Cardiac septum (tissue), 1 donor: ENCODE data around the gene STAMBP. TPM values are rescaled to one million over a fixed set of nuclear protein-coding genes. Genes with fewer than 3 reads are reported as not detected.
"Not testable (repeated sequence)": the region's sequence is repeated elsewhere in the genome, so short reads cannot be mapped to it uniquely, and the experiment has no call there.

Source experiments
- DNase-seq: peaks from one replicate; pipeline ENCODE4 v3.0.0-alpha.2; 2020; ENCODE audit warnings: low spot score
- intact Hi-C: fragments of 100-400 bp; cut with DNase I; formaldehyde crosslinking; loops from one replicate; pipeline ENCODE4 v1.14.0; 2022
- long read RNA-seq: library from polyadenylated mRNA; unstranded; transcript quantifications from one replicate; pipeline ENCODE4 v2.0.0, GENCODE V29; 2021
- total RNA-seq: library from RNA; stranded (reverse); fragmentation: NEBNext Ultra II Directional; extraction: Animal tissue kit (Norgen Biotek cat#: 25700); gene quantifications from one replicate; pipeline ENCODE4 v1.2.1, GENCODE V29; 2021
- donor health status: DM: no; HTN: no; CAD: no.

Gene STAMBP
- total RNA-seq = 37.4 TPM
- long read RNA-seq, full-length matches to known transcripts = 34 of 51 reads
- long read RNA-seq, partial matches to known transcripts = 7 of 51 reads
- long read RNA-seq, other reads (novel, unspliced or antisense) = 10 of 51 reads

- DNase-seq = peak; percentile 98
- intact Hi-C loops = loop anchor here (10.0 kb wide), 5 partner anchors 316 to 706 kb away; partner anchors contain the start of gene BOLA3
Observed at GRCh38 chr2:73828818-73829570, at the start of gene STAMBP. Gene STAMBP, plus strand, starts transcription at chr2:73828961. Its CDS starts 1,896 bp downstream, at chr2:73830857.

GRCh38 chr2:73779467-73780236 lies 49.1 kb upstream of the STAMBP start, which contains the start of gene DUSP11:
Gene DUSP11, minus strand, starts transcription at chr2:73780103. Its CDS starts 129 bp downstream, at chr2:73779974.
- intact Hi-C loops = loop anchor here (10.0 kb wide), 1 partner anchor 95 kb away; no protein-coding TSS in a partner anchor
- DNase-seq = peak; percentile 97

- intact Hi-C loops = no loop called here
- no peak for DNase-seq
Observed at GRCh38 chr2:73780237-73780582, 48.6 kb upstream of the STAMBP start.

- DNase-seq, intact Hi-C loops: not testable (repeated sequence)
Observed at GRCh38 chr2:73783402-73783801, 45.4 kb upstream of the STAMBP start.

GRCh38 chr2:73783883-73784282 lies 44.9 kb upstream of the STAMBP start, which contains the start of gene C2orf78:
Gene C2orf78, plus strand, starts transcription at chr2:73784183. Its CDS starts 127 bp downstream, at chr2:73784310.
- intact Hi-C loops, DNase-seq: not testable (repeated sequence)

GRCh38 chr2:73811878-73812277 lies 16.9 kb upstream of the STAMBP start:
- DNase-seq = no peak
- intact Hi-C loops = no loop called here

- intact Hi-C loops = no loop called here
- no peak for DNase-seq
Observed at GRCh38 chr2:73812635-73813034, 16.1 kb upstream of the STAMBP start.

GRCh38 chr2:73818296-73818695 lies 10.5 kb upstream of the STAMBP start:
- no peak for DNase-seq
- intact Hi-C loops = no loop called here

- intact Hi-C loops = loop anchor here (10.0 kb wide), 5 partner anchors 324 to 714 kb away; partner anchors contain the start of gene BOLA3
- DNase-seq = no peak
Observed at GRCh38 chr2:73821227-73821626, 7.5 kb upstream of the STAMBP start.

GRCh38 chr2:73821669-73822068 lies 7.1 kb upstream of the STAMBP start:
- intact Hi-C loops = loop anchor here (10.0 kb wide), 5 partner anchors 323 to 713 kb away; partner anchors contain the start of gene BOLA3
- no peak for DNase-seq

- DNase-seq = no peak
- intact Hi-C loops = loop anchor here (10.0 kb wide), 5 partner anchors 323 to 713 kb away; partner anchors contain the start of gene BOLA3
Observed at GRCh38 chr2:73822276-73822675, 6.5 kb upstream of the STAMBP start.

- intact Hi-C loops = loop anchor here (10.0 kb wide), 5 partner anchors 322 to 712 kb away; partner anchors contain the start of gene BOLA3
- no peak for DNase-seq
Observed at GRCh38 chr2:73822991-73823390, 5.8 kb upstream of the STAMBP start.

GRCh38 chr2:73823416-73823815 lies 5.3 kb upstream of the STAMBP start:
- DNase-seq = no peak
- intact Hi-C loops = loop anchor here (10.0 kb wide), 5 partner anchors 321 to 711 kb away; partner anchors contain the start of gene BOLA3

- intact Hi-C loops = loop anchor here (10.0 kb wide), 5 partner anchors 321 to 711 kb away; partner anchors contain the start of gene BOLA3
- DNase-seq = no peak
Observed at GRCh38 chr2:73823916-73824523, 4.7 kb upstream of the STAMBP start.

GRCh38 chr2:73825408-73825807 lies 3.4 kb upstream of the STAMBP start:
- DNase-seq = no peak
- intact Hi-C loops = loop anchor here (10.0 kb wide), 5 partner anchors 319 to 709 kb away; partner anchors contain the start of gene BOLA3

- intact Hi-C loops = loop anchor here (10.0 kb wide), 5 partner anchors 318 to 708 kb away; partner anchors contain the start of gene BOLA3
- DNase-seq = no peak
Observed at GRCh38 chr2:73827018-73827417, 1.7 kb upstream of the STAMBP start.

- intact Hi-C loops = loop anchor here (10.0 kb wide), 5 partner anchors 317 to 707 kb away; partner anchors contain the start of gene BOLA3
- no peak for DNase-seq
Observed at GRCh38 chr2:73827660-73828388, 937 bp upstream of the STAMBP start.

GRCh38 chr2:73828389-73828817 lies 358 bp upstream of the STAMBP start:
- no peak for DNase-seq
- intact Hi-C loops = loop anchor here (10.0 kb wide), 5 partner anchors 316 to 706 kb away; partner anchors contain the start of gene BOLA3
